CD1c-positive myeloid dendritic cell (primary cell): Measurements from ENCODE around the gene HCK.
"Not testable (repeated sequence)": the region's sequence is repeated elsewhere in the genome, so short reads cannot be mapped to it uniquely, and the experiment has no call there.

Source experiments
- DNase-seq: peaks from one replicate; pipeline ENCODE4 v3.0.0-alpha.2; 2016; ENCODE audit errors: extremely low spot score

Gene HCK

GRCh38 chr20:32028647-32029372 is 23.2 kb upstream of the HCK start:
- no peak for DNase-seq

DNA sequence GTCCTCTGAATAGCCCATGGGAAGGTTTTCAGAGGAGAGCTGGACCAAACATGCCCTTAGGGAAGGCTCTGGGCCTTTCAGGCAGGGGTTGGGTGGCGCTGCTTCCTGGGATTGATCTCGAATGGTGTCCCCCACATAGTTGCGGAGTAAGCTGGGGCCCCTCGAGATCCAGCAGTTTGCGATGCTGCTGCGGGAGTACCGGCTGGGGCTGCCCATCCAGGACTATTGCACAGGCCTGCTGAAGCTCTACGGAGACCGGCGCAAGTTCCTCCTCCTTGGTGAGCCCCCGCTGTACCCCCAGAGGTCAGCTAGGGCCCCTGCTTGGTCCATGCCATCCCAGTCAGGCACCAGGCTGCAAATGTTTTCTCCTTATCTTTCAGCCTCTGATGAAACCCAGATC is 22.5 kb upstream of the HCK start:
- DNase-seq: no peak

GRCh38 chr20:32031007-32031958 is 20.8 kb upstream of the HCK start:
- peak; percentile 72 for DNase-seq

GRCh38 chr20:32033316-32033715 is 18.7 kb upstream of the HCK start:
- DNase-seq: no peak

DNA sequence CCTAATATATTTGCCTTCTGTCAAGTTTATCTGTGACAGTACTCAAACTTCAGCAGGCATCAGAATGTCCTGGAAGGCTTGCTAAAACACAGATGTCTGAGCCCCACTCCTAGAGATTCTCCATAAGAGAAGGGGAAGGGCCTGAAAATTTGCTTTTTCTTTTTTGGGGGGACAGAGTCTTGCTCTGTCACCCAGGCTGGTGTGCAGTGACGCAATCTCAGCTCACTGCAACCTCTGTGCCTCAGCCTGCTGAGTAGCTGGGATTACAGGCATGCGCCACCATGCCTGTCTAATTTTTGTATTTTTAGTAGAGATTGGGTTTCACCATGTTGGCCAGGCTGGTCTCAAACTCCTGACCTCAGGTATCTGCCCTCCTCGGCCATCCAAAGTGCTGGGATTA is 18.3 kb upstream of the HCK start:
- not testable (repeated sequence) for DNase-seq

DNA sequence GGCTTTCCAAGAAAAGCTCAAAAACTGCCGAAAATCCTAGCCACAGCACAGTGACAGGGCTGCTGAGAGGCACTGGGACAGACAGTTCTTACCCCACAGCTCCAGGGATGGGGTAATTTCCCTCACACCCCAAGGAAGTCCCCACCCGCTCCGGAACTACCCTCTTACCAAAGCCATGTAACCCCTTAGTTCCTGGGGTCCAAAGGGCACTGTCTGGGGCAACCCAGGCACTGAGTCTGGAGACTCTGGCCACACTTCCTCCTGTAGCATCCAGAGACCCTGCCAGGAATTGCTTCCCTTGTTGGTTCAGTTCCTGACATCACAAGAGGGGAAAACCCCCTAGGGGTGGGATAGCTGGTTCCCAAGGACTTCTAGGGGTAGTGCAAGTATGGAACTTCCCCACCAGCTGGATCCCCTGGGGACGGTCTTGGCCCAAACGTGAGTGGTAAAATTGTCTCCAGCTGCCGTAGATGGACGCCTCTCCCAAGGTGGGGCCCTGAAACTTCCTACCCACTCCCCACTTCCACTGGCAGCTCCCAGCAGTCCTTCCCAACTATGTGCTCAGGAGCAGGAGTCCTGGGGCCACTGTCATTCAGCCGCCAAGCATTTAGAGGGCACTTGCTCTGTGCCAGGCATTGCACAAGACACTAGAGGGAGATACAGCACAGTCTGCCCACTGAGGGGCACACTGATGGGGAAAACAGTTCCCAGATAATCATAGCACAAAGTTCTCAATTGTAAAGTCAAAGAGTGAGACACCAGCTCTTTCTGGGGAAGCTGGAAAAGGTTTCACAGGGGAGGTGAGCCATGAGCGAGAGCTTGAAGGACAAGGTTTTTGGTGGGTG is 17.2 kb upstream of the HCK start:
- peak; percentile 72 for DNase-seq

DNA sequence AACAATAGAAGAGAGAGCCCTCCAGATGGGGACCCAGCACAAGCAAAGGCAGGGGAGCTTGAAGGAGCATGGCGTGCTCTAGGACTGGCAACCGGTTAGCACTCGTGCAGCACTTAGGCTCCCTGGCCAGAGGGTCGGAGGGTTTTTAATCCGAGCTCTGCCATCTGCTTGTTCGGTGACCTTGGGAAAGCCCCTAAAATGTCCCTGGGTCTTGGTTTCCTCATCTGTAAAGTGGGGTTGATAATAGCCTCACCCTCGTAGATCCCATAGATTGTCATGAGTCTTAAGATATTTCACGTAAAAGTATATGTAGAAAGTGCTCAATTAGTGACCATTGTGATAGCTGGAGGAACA is 16.6 kb upstream of the HCK start:
- DNase-seq: no peak

GRCh38 chr20:32036252-32036651 is 15.8 kb upstream of the HCK start:
- no peak for DNase-seq

GRCh38 chr20:32036716-32037485 is 15.1 kb upstream of the HCK start:
- DNase-seq: peak; percentile 54

DNA sequence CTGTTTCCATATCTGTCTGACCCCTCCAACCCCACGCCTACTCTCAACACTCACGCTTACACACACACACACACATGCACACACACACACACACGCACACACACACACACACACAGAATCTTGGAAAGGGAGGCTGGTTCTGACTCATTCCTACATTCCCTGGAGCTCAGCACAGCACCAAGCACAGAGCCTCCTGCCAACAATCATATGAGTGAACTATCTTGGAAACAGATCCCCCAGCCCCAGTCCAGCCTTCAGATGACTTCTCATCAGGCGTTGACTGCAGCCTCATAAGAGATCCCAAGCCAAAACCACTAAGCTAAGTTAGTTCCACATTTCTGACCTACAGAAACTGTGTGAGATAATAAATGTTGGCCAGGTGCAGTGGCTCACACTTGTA is 14.1 kb upstream of the HCK start:
- DNase-seq: no peak

GRCh38 chr20:32040142-32040953 is 11.7 kb upstream of the HCK start:
- peak; percentile 94 for DNase-seq

GRCh38 chr20:32045999-32046398 is 6.0 kb upstream of the HCK start:
- DNase-seq: no peak

DNA sequence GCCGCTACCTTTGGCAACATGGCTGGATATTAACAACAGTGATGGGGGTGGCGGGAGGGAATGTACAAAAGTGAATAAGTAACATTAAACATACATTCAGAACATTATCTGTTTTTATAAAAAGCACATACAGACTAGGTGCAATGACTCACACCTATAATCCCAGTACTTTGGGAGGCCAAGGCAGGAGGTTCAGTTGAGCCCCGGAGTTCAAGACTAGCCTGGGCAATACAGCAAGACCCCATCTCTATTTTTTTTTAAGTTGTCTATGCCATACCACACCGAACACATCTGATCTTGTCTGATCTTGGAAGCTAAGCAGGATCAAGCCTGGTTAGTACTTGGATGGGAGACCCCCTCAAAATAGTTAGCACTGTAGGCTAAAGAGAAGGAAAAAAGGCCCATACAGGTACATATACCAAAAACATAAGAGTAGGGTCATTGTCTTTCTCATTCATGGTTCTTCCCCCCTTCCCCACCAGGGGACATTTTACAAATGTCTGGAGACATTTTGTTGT is 1.7 kb upstream of the HCK start:
- no peak for DNase-seq

DNA sequence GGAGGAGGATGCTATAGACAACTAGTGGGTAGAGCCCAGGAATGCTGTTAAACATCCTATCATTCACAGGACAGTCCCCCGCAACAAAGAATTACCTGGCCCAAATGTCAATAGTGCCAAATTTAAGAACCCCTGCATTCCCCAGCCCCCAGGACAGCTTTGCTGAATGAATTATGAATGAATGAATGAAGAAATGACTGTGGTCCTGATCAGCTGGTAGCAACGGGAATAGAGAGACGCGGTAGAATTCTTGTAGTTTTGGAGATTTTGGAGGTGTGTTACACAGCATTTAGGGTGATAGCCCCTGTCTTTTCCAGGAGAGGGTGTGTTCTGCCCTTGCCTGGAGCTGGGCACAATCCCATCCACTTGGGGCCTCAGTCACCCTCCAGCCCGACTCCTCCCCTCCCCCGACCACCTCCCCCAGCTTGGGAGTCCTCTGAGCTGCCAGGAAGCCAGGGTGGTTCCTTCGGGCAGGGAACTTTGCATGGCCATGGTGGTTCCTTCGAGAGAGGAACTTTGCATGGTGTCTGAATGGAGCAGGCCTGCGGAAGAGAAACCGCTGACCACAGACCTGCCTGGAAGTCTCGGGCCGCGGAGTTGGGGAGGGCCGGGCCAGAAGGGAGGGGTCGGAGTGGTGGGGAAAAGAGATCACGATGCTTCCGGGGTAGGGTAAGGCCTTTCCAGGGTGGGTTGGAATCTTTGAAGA is 1.0 kb upstream of the HCK start:
- DNase-seq: peak; percentile 86

GRCh38 chr20:32051720-32052089 is 337 bp upstream of the HCK start:
- no peak for DNase-seq

DNA sequence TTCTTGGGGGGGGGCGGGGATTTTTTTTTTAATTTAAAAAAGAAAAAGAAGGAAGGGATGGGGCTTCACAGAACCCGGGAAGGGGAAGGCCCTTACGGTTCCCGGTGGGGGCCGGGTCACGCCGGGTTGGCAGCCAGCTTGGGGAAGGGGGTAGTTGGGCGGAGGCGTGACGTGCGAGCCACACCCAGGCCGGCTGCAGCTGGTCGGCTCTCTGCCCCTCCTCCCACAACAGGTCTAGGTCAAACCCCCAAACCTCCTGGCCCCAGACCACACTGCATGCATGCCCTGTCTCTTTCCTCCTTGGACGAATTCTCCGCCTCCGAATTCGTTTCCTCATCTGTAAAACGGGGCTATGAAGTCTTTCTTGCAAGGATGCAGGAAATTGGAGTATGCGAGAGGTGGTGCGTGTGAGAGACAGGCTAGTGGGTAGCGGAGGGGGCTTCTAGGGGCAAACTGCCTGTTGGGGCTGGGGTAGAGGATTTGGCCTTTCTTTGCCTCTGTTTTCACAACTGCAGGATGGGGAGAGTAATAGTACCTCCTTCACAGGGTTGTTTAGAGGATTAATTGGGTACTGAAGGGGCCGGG is 828 bp downstream of the HCK start:
- peak; percentile 89 for DNase-seq

DNA sequence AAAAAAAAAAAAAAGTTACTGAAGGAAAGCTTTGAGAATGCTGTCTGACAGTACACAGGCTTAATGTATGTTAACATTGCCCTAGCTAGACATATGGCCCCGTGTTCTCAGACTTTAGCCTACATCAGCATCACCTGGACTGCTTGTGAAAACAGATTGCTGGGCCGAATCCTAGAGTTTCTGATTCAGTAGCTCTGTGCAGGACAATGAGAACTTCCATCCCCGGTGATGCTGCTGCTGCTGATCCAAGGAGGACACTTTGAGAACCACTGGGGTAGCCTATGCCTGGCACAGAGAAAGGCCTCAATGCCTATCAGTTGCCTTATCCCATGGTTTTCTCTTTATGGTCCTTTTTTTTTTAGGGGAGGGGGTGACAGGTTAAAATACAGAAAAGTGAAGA is 1.6 kb downstream of the HCK start:
- no peak for DNase-seq

- peak; percentile 60 for DNase-seq
These were observed 4.9 kb downstream of the HCK start for GRCh38 chr20:32056708-32057483.
